K562 (cell line): ENCODE results near the gene PIGL. TPM values are rescaled to one million over a fixed set of nuclear protein-coding genes. Genes with fewer than 3 reads are reported as not detected.

ENCODE experiments used
- ADNP ChIP-seq: fragments of 200-800 bp; sonication (Bioruptor generic); IDR thresholded peaks from 2 replicates; pipeline ENCODE4 v1.6.1; 2016; ENCODE audit warnings: missing genetic modification characterization, missing compliant biosample characterization
- ARID2 ChIP-seq: fragments of 450-650 bp; IDR thresholded peaks from 2 replicates; pipeline ENCODE4 v1.6.1; 2017; ENCODE audit warnings: antibody characterized with exemption, mild to moderate bottlenecking
- DNMT1 ChIP-seq: fragments of 450-650 bp; IDR thresholded peaks from 2 replicates; pipeline ENCODE4 v1.6.1; 2016; ENCODE audit warnings: antibody characterized with exemption, mild to moderate bottlenecking
- E2F4 ChIP-seq: sonication (generic); formaldehyde crosslinking; IDR thresholded peaks from 2 replicates; pipeline ENCODE4 v1.8.0; 2022; ENCODE audit warnings: mild to moderate bottlenecking, low read depth, missing genetic modification reagents
- ETS2 ChIP-seq: IDR thresholded peaks from 2 replicates; pipeline ENCODE4 v1.6.1; 2016; ENCODE audit warnings: borderline replicate concordance, missing genetic modification characterization, mild to moderate bottlenecking, moderate library complexity, missing compliant biosample characterization; ENCODE audit not compliant: poor library complexity, severe bottlenecking
- ETV1 ChIP-seq: fragments of 450-650 bp; conservative IDR thresholded peaks from 2 replicates; pipeline ENCODE4 v1.6.1; 2016; ENCODE audit warnings: missing genetic modification characterization, control low read depth, low read depth, missing compliant biosample characterization
- FUS ChIP-seq: fragments of 200-400 bp; formaldehyde crosslinking; optimal IDR thresholded peaks from 2 replicates; pipeline ENCODE3; 2017; ENCODE audit warnings: low read depth, low read length
- HOMEZ ChIP-seq: fragments of 250-450 bp; sonication (Bioruptor Pico); IDR thresholded peaks from 2 replicates; pipeline ENCODE4 v1.4.0; 2020; ENCODE audit warnings: mild to moderate bottlenecking, moderate library complexity
- LEF1 ChIP-seq: fragments of 450-650 bp; IDR thresholded peaks from 2 replicates; pipeline ENCODE4 v1.6.1; 2016; ENCODE audit warnings: mild to moderate bottlenecking
- RBM34 ChIP-seq: fragments of 200-400 bp; formaldehyde crosslinking; IDR thresholded peaks from 2 replicates; pipeline ENCODE4 v1.6.1; 2018; ENCODE audit warnings: low read length, borderline replicate concordance; ENCODE audit not compliant: insufficient read depth
- RBM39 ChIP-seq: fragments of 200-400 bp; formaldehyde crosslinking; optimal IDR thresholded peaks from 2 replicates; pipeline ENCODE3; 2018; ENCODE audit warnings: low read depth, low read length
- SIRT6 ChIP-seq: IDR thresholded peaks from one replicate; pipeline ENCODE4 v1.6.1; 2012; ENCODE audit warnings: low read depth, mild to moderate bottlenecking, control low read depth, inconsistent platforms, low read length, moderate library complexity
- SMAD1 ChIP-seq: fragments of 150-350 bp; IDR thresholded peaks from 2 replicates; pipeline ENCODE4 v1.6.1; 2014; ENCODE audit warnings: low read length, low read depth; ENCODE audit not compliant: partially characterized antibody
- SP2 ChIP-seq: IDR thresholded peaks from 2 replicates; pipeline ENCODE4 v1.6.1; 2011; ENCODE audit warnings: mild to moderate bottlenecking, low read depth, low read length, moderate library complexity; ENCODE audit not compliant: poor library complexity, severe bottlenecking; ENCODE audit errors: extremely low read depth
- SREBF1 ChIP-seq: fragments of 150-350 bp; IDR thresholded peaks from 2 replicates; pipeline ENCODE4 v1.6.1; 2014; ENCODE audit warnings: antibody characterized with exemption, low read depth, low read length, borderline replicate concordance
- SREBF2 ChIP-seq: sonication (generic); formaldehyde crosslinking; IDR thresholded peaks from 2 replicates; pipeline ENCODE4 v1.4.0; 2020; ENCODE audit warnings: mild to moderate bottlenecking, missing genetic modification reagents
- STAT5B ChIP-seq: fragments of 250-450 bp; sonication (Bioruptor Pico); IDR thresholded peaks from 2 replicates; pipeline ENCODE4 v1.8.0; 2021; ENCODE audit warnings: mild to moderate bottlenecking, inconsistent platforms
- TAF9B ChIP-seq: fragments of 450-650 bp; IDR thresholded peaks from 2 replicates; pipeline ENCODE4 v1.6.1; 2018; ENCODE audit warnings: mild to moderate bottlenecking; ENCODE audit not compliant: partially characterized antibody
- TEAD4 ChIP-seq, 2 experiments: sonication (generic) in 1 of 2; formaldehyde crosslinking in 1 of 2; IDR thresholded peaks; 2 replicates each; pipeline versions ENCODE4 v1.6.1 to v1.8.0; 2012 to 2022; ENCODE audit warnings: borderline replicate concordance in 1 of 2, inconsistent platforms in 1 of 2, low read length in 1 of 2, mild to moderate bottlenecking in 1 of 2, missing genetic modification reagents in 1 of 2
- ZFP1 ChIP-seq: fragments of 450-650 bp; formaldehyde crosslinking; IDR thresholded peaks from 2 replicates; pipeline ENCODE4 v1.4.0; 2020; ENCODE audit warnings: mild to moderate bottlenecking, mixed read lengths
- ZNF124 ChIP-seq: sonication (generic); formaldehyde crosslinking; IDR thresholded peaks from 2 replicates; pipeline ENCODE4 v1.8.1; 2022; ENCODE audit warnings: missing genetic modification reagents
- ZNF143 ChIP-seq: sonication (generic); formaldehyde crosslinking; IDR thresholded peaks from 2 replicates; pipeline ENCODE4 v1.9.0; 2022; ENCODE audit warnings: mild to moderate bottlenecking, missing genetic modification reagents
- ZNF24 ChIP-seq: fragments of 450-650 bp; IDR thresholded peaks from 2 replicates; pipeline ENCODE4 v1.6.1; 2016
- ZNF668 ChIP-seq: fragments of 250-450 bp; sonication (Bioruptor Pico); IDR thresholded peaks from 2 replicates; pipeline ENCODE4 v1.8.0; 2022; ENCODE audit warnings: mild to moderate bottlenecking, inconsistent platforms
- polyA plus RNA-seq, 8 experiments: library from polyadenylated mRNA; depleted of rRNA in 4 of 8; stranded (reverse) in 5 of 8; unstranded in 3 of 8; fragments of >200 nt; fragmentation: Nextera tagmentation in 2 of 8; fragmentation: Illumina TruSeq in 1 of 8; extraction: Ambion mirVana in 2 of 8; extraction: Trizol in 1 of 8; gene quantifications; 2 replicates each; pipeline versions ENCODE4 v1.2.1 to v1.2.3, GENCODE V29; 2011 to 2014; ENCODE audit warnings: inconsistent platforms in 1 of 8, missing spikeins in 1 of 8
- total RNA-seq, 7 experiments: library from RNA; depleted of rRNA in 6 of 7; stranded (reverse); fragments of >200 nt in 6 of 7; fragmentation: Illumina TruSeq in 2 of 7; extraction: Trizol in 2 of 7; gene quantifications; 2 replicates each; pipeline versions ENCODE4 v1.2.1 to v1.2.3, GENCODE V29; 2011 to 2021; ENCODE audit warnings: low replicate concordance in 1 of 7
- TF ChIP-seq, protein P1 (sequence below): fragments of 450-650 bp; IDR thresholded peaks from 2 replicates; pipeline ENCODE4 v1.7.1; 2018; ENCODE audit warnings: mild to moderate bottlenecking, low read depth; ENCODE audit not compliant: partially characterized antibody

PIGL gene
- total and polyA plus RNA-seq, 9 of the 15 experiments (the other 6 are each of a cell fraction or from before 2014, with no cell fraction given), result 19.9 to 55.3 (median 29.6) TPM

DNA sequence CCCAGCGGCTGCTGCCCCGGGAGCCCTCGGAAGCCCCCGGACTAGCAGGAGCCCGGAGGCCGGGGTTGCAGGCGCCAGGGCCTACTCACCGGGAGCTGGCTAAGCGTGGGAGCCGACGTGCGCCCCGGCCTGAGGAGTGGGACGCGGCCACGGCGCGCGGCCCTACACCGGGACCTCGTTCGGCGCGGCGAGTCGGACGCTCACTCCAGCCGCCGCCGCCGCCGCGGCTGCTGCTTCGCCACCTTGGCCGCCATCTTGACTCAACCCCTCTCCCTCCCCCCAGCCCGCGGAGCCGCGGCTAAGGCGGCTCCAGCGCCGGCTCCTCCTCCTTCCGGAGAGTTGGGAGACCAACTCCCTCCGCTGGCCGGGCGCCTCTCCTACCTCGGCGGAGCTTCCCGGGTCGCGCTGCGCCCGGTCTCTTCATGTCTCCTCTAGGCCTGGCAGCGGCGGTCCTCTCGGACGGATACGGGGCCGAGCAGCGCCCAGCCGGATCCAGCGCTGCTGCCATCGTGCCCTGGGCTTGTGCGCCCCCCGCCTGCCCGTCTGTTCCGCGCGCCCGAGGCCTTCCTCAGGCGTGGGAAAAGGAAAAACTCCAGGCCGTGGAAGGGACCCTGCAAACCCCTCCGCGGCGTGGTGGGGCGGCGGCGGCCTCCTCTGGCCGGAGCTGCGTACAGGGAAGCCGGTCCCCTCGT lies 1.6 kb upstream of the PIGL start, which contains the start of gene NCOR1 (continued):
- TF ChIP-seq, protein P1, sequence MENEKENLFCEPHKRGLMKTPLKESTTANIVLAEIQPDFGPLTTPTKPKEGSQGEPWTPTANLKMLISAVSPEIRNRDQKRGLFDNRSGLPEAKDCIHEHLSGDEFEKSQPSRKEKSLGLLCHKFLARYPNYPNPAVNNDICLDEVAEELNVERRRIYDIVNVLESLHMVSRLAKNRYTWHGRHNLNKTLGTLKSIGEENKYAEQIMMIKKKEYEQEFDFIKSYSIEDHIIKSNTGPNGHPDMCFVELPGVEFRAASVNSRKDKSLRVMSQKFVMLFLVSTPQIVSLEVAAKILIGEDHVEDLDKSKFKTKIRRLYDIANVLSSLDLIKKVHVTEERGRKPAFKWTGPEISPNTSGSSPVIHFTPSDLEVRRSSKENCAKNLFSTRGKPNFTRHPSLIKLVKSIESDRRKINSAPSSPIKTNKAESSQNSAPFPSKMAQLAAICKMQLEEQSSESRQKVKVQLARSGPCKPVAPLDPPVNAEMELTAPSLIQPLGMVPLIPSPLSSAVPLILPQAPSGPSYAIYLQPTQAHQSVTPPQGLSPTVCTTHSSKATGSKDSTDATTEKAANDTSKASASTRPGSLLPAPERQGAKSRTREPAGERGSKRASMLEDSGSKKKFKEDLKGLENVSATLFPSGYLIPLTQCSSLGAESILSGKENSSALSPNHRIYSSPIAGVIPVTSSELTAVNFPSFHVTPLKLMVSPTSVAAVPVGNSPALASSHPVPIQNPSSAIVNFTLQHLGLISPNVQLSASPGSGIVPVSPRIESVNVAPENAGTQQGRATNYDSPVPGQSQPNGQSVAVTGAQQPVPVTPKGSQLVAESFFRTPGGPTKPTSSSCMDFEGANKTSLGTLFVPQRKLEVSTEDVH, result no peak
- TF ChIP-seq ARID2, result no peak
- no peak for TF ChIP-seq SMAD1
- no peak for TF ChIP-seq ZFP1 (CRISPR knock-in tag)
- no peak for TF ChIP-seq LEF1
- TF ChIP-seq RBM34, result no peak
- TF ChIP-seq ADNP, result no peak
- no peak for TF ChIP-seq STAT5B
- TF ChIP-seq ETS2 (tag), result no peak
- TF ChIP-seq TEAD4 (IDR thresholded peaks at IDR 0.05; ENCODE audit: low read length), result no peak
- TF ChIP-seq TEAD4 (CRISPR knock-in tag; IDR thresholded peaks at IDR 0.05; ENCODE audit: borderline replicate concordance), result no peak
- no peak for TF ChIP-seq DNMT1
- no peak for TF ChIP-seq RBM39
- no peak for TF ChIP-seq ZNF124
- no peak for TF ChIP-seq SREBF2 (CRISPR knock-in tag)
- no peak for TF ChIP-seq FUS
- no peak for TF ChIP-seq SIRT6
- TF ChIP-seq SREBF1, result no peak
- peak; percentile 72 for TF ChIP-seq ETV1 (tag)
- no peak for TF ChIP-seq HOMEZ (CRISPR knock-in tag)
- TF ChIP-seq SP2, result no peak
- TF ChIP-seq ZNF24, result no peak
- TF ChIP-seq ZNF143 (CRISPR knock-in tag), result no peak
- TF ChIP-seq E2F4 (CRISPR knock-in tag), result no peak
- no peak for TF ChIP-seq ZNF668 (CRISPR knock-in tag)
- TF ChIP-seq TAF9B, result no peak
